GM21737 (cell line): ENCODE measurements around the gene SRR.

ENCODE experiments used
- ATAC-seq: cut with Tn5 transposase; IDR thresholded peaks from one replicate; pipeline ENCODE4 v1.9.1; 2021; ENCODE audit warnings: mild to moderate bottlenecking, moderate library complexity; ENCODE audit not compliant: unreplicated experiment

The SRR gene

DNA sequence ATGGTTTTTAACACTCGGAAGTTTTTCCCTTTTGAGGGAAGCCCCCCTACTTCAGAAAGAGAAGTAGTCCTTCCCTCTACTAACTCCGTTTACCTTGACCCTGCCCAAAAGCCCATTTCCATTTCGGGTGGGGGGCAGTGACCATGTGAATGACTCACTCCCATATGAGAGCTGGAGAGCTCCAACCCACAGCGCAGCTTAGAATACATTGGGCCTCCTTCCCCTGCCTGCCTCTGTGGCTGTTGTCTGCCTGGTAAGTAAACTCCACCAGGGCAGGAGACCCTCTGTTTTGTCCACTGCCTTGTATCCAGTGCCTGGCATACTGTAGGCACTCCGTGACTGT lies 34.5 kb downstream of the SRR start:
- ATAC-seq, result no peak

DNA sequence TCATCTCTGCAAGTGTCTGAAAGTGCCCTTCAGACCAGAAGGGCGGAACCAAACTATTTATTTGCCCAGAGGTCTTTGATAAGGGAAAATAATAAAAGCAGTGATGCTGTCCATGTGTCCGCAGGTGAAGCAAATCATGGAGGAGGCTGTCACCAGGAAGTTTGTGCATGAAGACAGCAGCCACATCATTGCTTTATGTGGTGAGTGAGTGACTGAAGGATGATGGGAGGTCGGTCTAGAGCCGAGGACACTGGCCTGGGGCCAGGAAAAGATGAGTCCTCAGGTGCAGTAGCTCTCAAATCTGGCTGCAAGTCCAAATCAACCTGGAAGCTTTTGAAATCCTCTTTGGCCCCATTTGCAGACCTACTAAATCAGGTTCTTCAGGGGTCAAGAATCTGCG lies 39.7 kb downstream of the SRR start:
- no peak for ATAC-seq

DNA sequence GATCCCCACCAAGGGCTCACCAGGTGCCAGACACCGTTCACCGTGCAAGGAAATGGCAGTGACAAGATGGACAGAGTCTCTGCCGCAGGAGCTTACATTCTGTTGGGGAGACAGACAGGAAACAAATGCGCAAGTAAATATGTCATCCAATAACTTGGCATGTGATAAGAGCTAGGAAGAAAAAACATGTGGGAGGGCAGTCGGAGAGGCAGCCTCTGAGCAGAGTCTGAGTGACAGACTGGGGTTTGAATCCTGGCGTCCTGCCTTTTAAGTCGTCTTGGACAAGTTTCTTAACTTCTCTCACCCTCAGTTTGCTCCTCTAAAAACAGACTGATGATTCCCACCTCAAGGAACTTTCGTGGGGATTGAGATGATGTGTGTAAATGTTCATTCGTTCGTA lies 40.8 kb downstream of the SRR start:
- no peak for ATAC-seq

DNA sequence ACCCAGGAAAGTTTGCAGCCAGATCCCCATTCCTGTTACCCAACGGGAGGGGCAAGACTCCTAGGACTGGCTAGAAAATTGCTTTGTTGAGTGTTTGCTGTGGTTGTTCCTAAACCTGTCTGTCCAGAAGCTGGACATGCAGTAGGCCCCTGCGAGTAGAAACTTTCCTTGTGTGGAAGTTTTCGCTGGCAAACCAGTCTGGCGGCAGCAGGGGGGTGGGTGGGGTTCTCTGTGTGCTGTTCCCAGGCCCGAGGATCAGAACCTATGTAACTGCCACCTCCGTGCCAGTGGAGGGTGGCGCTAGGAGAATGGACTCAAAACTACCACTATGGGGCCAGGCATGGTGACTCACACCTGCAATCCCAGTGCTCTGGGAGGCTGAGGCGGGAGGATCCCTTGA lies 42.7 kb downstream of the SRR start:
- ATAC-seq, result no peak

DNA sequence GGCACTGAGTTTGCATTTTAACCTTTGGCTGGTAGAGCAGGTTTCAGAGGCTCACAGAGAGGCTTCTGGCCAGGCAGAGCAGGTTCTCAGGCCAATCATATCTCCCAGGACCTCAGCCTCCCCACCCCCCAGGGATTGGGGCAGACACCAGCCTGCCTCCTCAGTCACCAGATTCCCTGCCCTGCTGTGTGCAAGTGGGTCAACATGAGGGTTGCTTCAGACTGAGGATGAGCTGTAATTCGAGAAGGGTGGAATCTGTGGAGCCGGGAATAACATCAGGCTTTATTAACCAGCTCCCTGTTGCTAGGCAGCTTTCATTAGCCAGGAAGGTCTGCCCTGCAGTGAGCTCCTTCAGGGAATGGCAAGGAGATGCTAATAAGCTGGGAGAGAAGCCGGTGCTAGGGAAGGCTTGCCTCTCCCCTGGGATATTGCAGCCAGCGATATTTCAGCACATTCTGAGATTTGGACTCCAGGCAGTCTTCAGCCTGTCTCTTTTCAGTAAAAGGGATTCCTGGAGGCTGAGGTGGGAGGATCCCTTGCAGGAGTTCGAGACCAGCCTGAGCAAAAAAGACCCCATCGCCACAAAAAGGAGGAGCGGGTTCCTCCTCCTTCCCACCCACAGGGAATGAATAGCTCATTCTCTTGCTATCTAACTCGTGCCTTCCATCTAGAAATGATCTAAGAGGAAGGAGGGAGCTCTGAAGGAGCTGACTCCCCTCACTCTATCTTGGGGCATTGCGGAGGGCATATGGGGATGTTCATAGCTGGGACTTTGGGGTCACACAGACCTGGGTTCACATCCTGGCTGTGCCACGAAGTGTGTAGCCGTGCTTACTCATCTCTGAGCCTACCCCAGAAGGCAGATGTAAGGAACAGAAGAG lies 44.3 kb downstream of the SRR start:
- ATAC-seq, result no peak

DNA sequence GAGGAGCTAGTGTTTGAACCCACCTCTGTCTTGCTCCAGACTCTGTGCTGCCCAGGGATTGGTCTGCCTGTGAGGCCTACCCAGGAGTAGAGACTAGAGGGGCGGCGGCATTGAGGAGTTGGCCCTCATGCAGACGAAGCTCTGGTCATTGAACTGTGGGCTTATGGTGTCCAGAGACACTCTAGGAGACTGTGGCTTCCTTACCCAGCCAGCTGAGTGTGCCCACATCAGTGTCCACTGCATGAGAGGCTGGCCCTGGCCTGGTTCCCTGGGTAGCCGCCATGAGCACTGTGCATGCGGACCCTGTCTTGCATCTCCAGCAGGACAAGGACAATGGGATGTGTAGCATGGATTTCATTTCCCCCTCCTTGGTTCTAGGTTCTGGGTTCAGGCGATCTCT lies 47.5 kb downstream of the SRR start:
- no peak for ATAC-seq

DNA sequence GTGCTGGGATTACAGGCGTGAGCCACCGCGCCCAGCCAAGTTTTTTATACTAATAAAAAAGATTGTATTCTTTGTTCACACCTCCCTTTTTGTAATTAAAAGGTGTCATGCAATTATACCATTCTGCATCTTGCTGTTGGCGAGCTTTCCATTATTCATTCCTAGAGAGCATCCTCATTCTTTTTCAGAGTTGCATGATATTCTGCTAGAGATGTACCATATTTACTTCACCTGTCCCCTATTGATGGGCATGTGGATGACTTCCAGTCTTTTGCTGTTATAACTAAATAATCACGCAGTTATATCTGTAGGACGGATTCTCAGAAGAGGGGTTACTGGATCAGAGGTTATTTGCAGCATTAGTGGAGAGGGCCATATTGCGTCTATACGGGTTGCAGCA lies 50.6 kb downstream of the SRR start:
- ATAC-seq, result no peak

DNA sequence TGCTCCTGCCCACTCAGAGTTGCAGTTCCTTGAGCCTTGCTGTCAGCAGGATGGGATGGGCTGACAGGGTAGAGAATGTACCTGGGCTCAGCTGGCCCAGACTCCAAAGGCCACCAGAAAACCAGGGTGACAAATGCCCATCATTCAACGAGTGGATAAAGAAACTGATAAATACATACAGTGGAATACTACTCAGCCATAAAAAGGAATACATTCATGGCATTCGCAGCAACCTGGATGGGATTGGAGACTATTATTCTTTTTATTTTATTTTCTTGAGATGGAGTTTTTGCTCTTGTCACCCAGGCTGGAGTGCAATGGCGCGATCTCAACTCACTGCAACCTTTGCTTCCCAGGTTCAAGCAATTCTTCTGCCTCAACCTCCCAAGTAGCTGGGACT lies 53.5 kb downstream of the SRR start:
- no peak for ATAC-seq

DNA sequence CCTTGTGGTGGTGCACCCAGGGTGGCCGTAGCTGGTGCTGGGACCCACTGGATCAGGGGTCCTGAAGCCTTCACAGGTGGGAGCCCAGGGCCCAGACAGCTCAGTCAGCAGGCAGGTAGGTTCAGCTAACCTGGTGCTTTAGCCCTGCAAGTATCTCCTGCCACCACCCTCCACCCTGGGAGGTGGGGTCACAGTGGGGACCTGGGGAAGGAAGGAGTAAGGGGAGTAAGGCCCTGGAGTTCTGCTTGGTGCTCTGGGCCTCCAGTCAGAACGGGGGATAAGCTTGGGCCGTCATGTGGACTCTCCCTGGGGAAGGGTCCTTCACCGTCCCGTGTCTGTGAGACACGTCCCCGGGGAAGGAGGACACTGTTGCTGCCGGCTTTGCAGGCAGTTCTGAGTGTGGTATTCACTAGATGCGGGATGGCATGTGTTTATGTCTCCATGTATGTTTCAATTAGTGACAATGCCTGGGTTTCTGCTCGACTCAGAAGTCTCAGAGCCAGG lies 54.2 kb downstream of the SRR start:
- no peak for ATAC-seq

DNA sequence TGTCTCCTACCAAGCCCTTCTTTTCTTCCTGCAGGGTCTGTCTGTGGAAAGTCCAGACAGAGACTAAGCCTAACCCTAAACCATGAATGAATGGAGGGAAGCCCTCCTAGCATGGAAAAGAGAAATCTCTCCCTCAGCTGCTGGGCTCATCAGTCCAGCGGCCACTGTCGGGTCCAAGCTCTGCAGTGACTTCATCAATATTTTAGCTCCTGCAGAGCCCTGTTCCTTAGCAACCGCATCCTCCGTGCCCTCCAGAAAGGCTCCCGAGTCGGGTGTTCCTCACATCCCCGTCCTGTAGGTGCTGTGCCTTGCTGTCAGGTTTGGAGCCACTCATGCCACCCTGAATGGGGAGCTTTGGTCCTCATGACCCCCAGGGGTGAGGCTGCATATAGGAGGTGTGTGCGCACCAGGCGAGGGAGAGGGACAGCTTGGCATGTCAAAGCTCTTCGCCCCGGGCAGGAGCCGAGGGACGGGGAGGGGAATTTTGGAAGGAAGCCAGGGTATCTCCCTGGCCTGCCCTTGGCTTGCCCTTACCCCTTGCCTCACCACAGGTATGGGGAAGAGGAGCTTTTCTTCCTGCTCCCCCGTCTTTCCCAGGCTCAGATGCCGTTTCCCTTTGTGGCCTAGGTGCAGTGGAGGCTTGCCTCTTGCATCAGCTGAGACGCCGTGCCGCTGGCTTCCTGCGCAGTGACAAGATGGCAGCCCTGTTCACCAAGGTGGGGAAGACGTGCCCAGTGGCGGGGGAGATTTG lies 57.4 kb downstream of the SRR start:
- ATAC-seq, result no peak

DNA sequence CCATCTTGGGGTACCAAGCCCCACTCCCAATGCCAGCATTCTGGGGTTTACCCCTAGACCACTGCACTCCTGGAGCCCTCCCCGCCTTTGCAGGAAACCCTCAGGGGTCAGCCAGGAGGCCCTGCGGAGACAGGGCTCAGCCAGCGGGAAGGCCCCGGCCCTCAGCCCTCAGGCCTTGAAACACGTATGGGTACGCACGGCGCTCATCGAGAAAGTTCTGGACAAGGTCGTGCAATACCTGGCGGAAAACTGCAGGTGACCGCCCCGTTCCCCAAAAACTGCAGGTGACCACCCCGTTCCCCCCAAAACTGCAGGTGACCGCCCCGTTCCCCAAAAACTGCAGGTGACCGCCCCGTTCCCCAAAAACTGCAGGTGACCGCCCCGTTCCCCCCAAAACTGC lies 58.3 kb downstream of the SRR start:
- no peak for ATAC-seq

DNA sequence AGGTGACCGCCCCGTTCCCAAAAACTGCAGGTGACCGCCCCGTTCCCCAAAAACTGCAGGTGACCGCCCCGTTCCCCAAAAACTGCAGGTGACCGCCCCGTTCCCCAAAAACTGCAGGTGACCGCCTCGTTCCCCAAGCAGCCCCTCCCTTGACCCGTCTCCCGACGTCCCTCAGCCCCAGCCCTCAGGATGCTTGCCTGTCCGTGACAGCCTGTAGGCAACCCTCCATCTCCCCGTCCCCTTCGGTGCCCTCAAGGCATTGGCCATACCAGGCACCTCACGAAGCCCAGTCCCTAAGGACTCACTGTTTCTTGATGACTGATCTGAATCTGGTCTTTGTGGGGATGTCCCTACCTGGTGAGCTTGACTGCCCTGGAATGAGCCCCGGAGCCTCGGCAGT lies 58.7 kb downstream of the SRR start:
- ATAC-seq, result no peak

DNA sequence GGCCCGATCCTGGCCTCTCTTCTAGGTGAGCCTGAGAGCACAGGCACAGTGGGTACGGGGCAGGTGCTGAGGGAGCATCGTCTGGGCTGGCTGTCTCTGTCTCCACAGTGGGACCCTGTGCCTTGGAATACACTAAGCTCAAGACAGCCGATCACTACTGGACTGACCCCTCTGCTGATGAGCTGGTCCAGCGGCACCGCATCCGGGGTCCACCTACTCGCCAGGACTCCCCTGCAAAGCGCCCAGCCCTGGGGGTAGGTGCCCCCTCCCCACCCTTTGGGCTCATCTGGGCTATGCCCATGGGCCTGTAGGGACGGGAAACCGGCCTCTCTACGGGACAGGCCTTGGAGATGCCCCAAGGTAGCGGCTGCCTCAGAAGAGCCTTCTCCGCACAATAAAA lies 59.1 kb downstream of the SRR start:
- ATAC-seq, result no peak

DNA sequence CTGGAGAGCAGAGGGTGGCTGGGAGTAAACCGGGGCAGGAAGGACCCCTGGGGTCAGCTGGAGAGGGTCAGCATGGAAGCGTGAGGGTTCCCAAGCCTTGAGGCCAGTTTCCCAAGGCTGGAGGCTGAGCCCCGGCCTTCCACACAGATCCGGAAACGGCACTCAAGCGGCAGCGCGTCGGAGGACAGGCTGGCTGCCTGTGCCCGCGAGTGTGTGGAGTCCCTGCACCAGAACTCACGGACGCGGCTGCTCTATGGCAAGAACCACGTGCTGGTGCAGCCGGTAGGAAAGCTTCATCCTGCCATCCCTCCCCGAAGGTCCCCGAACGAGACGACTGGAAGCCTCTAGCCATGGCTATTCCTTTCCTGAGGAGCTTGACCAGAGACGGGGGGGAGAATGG lies 59.6 kb downstream of the SRR start:
- no peak for ATAC-seq

DNA sequence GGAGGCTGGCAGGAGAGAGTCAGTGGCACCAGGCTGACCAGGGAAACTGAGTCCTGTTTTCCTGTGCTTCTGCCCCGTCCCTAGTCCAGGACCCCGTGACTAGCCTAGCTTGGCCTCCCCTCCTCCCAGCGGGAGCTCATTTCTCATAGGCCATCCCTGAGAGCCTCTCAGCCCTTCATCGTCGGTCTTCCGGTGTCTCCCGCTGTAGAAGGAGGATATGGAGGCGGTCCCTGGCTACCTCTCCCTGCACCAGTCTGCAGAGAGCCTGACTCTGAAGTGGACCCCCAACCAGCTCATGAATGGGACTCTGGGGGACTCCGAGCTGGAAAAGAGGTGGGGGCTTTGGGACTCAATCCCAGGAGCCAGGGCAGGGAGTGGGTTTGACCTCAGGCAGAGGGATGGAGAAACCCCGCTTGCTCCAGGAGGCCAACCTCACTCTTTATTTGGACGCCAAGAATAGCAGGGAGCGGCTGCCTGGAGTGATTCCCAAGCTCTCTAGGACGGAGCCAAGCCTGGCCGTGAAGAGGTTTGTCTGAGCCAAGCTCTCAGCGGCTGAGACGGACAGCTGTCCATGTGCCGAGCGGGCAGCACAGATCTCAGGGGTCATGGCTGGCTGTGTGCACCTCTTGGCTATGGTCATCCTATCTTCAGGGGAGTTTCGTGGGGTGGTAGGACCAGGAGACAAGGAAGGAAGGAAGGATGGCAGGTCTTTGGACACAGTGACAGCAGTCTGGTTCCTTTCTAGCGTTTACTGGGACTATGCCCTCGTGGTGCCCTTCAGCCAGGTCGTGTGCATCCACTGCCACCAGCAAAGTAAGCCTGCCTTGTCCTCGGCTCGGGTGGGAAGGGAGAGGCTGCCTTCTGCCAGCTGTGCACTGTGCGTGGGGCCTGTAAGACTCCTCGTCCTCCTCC lies 60.4 kb downstream of the SRR start:
- ATAC-seq, result no peak

DNA sequence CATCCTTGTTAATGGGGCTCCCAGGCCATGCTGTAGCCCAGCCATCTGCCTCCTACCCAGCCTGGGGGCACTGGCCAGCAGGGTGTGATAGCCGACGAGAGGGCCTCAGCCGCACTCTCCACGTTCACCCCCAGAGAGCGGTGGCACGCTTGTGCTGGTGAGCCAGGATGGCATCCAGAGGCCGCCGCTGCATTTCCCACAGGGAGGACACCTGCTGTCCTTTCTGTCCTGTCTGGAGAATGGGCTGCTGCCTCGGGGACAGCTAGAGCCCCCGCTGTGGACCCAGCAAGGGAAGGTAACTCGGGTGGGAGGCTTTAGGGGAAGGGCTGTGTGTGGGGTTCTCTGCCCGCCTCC lies 61.0 kb downstream of the SRR start:
- no peak for ATAC-seq

DNA sequence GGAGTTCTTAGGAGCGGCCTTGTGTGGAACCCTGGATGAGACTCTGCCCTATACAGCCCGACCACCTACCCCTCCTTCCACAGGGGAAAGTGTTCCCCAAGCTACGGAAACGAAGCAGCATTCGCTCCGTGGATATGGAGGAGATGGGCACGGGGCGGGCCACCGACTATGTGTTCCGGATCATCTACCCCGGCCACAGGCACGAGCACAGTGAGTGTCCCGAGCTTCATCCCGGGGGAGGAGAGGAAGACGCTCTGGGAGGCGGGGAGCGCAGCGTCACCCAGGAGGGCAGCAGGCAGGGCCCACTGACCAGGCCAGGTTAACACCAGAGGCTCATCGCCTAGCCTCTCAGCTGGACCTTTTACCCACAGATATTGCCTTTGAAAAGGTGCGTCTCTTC lies 61.4 kb downstream of the SRR start:
- no peak for ATAC-seq

DNA sequence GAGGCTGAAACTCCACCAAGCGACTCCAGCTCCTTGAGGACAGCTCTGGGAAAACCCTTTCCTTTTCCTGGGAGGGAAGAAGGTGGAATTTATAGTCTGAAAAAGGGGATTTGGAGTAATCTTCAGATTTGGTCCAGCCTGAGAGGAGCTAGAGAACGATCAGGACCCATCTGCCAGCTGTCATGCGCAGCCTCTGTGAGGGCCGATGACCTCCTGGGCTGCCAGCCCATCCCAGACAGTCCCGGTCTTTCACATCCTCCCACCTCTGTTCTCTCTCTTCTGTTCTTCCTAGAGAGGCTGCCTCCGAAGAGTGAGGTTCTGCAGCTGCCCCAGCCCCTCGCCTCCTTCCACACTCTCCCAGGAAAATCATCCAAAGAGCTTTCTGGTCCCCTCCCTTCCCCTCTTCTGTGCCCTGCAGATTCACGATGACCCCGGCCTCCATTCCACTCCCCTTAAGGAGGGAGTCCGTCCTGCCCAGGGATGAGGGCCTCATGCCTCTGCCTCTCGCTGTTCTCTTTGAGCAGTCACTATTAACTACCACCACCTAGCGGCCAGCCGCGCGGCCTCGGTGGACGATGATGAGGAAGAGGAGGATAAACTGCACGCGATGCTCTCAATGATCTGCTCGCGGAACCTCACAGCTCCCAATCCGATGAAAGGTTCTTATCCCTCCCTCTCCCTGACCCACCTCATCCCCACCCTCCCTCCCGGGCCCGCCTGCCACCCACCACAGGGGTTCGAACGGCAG lies 63.2 kb downstream of the SRR start:
- ATAC-seq, result no peak

DNA sequence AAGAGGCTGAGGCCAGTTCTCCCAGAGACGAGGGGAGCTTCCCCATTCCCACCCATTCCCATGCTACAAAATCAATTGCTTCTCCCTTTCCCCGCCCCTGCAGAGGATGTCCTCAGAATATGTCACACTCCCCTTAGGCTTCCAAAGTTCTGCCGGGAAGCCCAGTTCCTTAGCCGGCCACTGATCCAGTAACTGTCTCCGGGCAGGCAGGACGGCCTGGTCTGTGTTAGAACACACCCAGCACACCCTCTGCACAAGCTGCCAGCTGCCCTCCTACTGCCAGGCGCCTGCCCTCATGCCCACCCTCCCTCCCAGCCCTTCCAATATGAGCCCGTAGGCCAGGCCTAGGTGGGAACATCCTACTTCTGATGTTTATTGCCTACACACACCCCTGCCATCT lies 64.6 kb downstream of the SRR start:
- no peak for ATAC-seq

DNA sequence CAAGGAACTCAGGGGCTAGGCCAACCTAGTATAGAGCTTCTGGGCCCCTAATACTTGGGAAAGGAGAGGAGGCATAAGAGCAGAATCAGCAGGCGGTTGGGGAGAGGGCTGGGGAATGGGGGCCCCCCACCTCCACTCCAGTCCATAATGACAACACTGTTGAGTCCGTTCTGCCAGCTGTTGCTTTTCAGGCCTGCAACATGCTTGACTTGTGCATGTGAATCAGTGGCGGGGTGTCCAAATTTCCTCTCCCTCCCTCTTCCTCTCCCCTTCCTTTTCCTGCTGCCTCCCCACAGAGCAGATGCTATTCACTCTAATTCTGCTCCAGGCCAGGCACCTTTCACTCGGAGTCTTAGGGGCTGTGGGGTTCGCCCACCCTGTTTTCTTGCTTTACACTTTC lies 65.3 kb downstream of the SRR start:
- no peak for ATAC-seq
